GM18499 (cell line): ENCODE results near the gene GPM6B.

Experiments
- ATAC-seq: cut with Tn5 transposase; IDR thresholded peaks from one replicate; pipeline ENCODE4 v1.9.1; 2021; ENCODE audit warnings: moderate number of reproducible peaks; ENCODE audit not compliant: insufficient read depth, unreplicated experiment

The GPM6B gene

DNA sequence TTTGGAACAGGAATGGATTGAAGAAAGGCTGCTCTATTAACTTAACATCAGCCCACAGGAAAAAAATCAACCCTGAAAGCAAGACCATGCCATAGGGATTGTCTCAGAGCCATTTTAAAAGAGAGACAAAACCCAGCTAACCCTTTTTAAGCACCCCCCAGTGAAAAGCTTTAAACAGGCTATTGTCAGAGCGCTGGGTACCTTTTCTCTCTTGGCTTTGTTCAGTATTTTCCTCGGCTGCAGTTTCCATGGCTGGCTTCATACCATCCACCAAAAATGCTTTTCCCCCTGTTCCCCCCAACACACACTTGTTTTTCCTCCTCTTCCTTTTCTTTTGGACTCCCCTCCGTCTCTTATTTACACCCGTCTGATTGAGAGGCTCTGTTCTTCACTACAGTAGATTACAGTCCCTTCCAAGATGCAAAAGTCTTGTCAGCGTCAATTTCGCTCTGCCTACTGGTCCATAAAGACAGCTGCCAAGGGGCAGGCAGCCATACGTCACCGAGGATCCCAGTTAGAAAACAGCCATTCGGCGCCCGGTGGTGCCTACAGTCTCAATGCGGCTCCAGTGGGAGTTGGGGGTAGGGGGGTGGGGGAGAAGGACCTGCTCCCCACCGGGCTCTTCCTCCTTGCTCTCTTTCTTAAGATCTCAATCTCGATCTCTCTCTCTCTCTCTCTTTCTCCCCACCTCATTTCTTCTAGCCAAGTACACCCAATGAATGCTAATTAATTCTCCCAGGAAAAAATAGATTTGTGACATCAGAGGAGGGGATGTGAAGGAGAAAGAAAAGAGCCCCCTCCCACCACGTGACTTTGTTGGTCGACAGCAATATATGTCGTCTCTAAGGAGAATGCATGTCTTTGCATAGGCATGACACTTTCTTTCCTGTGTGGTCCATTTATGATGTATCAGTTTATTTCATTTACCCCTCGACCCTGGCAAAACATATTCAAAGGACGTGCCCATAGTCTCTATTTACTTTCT lies at the start of gene GPM6B:
Gene GPM6B (minus strand): TSS at position 451 of the 985 bp plus-strand sequence. CDS start 189 bp downstream, at position 262.
- no peak for ATAC-seq

- ATAC-seq = no peak
Observed at GRCh38 chrX:13864264-13864663, 47.4 kb upstream of the GPM6B start.

DNA sequence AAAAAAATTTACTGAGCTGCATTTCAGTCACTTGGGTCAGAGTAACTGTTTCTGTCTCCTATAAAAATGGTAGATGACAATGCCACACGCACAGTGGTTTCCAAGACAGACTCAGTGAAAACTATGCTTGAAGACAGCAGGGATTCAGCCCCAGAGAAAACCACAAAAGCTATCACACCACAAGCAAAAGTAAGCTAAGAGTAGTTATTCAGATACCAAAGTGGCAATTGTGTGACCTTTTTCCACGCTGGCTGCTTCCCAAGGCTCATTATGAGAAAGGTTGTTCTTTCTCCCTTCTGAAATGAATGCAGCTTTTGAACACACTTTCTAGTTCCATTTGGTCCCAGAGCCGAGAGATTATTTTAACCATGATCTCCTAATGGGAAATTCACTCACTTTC lies 46.4 kb upstream of the GPM6B start:
- ATAC-seq = no peak

GRCh38 chrX:13859724-13860123 lies 42.8 kb upstream of the GPM6B start:
- ATAC-seq = no peak

DNA sequence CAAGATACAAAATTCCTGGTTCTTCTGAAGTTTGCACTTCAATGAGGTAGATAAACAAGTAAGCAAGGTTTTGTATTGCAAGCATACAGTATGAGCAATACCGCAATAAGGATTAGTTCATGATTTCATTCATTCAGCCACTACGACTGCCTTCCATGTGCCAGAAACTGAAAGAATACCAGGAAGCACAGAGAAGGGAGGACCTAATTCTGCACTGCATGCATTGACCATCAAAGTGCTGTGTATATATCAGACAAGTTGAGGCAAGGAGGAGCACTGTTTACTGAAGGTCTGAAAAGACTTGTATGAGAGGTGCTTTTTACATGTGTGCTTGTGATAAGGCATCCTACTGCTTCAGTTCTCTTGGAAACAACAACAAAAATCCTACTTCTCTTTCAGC lies 40.9 kb upstream of the GPM6B start:
- no peak for ATAC-seq

DNA sequence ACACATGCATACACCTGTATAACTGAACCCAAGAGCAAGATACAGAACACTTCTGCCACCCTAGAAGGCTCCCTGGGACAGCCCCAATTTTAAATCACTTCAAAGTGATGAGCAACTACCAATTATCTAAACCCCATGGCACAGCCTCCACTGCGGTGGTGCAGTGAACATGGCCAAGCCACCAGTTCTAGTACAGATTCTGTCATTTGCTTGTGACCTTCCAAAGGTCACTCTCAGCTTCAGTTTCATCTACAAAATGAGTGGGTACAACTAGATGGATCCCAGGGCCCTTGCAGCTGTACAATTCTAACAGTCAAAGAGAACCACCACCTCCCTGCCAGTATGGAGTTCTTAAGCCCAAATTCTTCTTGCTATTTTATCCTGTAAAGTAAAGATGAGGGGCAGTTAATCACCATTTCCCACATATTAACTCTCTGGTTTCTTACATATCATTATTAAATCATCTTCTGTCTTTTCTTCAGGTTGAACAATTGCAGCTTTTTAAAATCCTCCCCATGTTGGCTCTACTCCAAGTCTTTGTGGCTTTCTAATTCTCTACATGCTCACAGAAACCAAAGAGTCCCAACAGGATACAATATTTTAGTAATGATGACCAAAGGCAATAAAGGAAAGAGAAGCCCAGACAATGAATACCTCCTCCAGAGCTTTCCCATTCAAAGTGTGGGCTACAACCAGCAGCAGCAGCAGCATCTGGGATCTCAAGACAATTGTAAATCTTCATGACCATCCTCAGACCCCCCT lies 39.0 kb upstream of the GPM6B start:
- ATAC-seq = no peak

GRCh38 chrX:13854003-13854402 lies 37.1 kb upstream of the GPM6B start:
- ATAC-seq = no peak

GRCh38 chrX:13852001-13852695 lies 35.3 kb upstream of the GPM6B start:
- ATAC-seq = no peak

GRCh38 chrX:13845721-13846378 lies 29.0 kb upstream of the GPM6B start:
- ATAC-seq = no peak

- no peak for ATAC-seq
Observed at GRCh38 chrX:13843150-13843721, 26.3 kb upstream of the GPM6B start.

- no peak for ATAC-seq
Observed at GRCh38 chrX:13840121-13840520, 23.2 kb upstream of the GPM6B start.

DNA sequence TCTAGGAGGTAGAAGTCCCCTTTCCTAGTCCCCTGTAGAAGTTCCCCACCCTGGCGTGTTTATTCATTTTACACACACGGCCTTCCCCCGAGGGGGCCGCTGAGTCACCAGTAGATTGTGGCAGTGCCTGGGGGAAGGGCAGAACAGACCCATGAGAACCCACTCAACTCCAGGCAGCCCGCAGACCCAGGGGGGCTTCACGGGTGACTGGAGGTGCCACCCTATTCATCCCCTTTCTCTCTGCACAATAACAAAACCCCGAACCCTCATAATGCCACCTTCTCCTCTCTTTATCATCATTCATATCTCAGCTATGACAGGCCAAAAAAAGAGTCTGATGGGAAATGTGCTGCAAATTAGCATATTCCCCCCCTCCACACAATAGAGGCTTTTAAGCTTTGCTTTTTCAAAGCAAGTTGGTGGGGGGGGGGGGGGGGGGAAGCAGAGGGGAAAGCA lies 20.4 kb upstream of the GPM6B start:
- no peak for ATAC-seq

DNA sequence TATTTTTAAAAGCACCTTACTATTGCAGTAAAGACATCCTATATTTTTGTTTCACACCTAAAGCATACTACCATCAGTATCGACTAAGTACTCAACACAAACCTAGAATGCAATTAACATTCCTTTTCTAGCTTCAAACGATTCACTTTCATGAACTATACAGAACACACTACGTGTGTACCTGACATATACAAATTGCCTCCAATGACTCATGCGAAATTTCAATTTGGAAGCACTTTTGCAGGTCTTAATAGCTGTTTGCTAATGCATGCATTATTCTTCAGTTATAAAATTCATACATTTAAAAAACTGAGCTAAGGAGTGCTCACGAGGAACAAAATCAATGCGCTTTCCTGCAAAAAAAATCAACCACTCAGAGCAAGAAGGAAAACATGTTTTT lies 19.7 kb upstream of the GPM6B start:
- ATAC-seq = no peak

- no peak for ATAC-seq
Observed at GRCh38 chrX:13835825-13836224, 18.9 kb upstream of the GPM6B start.

DNA sequence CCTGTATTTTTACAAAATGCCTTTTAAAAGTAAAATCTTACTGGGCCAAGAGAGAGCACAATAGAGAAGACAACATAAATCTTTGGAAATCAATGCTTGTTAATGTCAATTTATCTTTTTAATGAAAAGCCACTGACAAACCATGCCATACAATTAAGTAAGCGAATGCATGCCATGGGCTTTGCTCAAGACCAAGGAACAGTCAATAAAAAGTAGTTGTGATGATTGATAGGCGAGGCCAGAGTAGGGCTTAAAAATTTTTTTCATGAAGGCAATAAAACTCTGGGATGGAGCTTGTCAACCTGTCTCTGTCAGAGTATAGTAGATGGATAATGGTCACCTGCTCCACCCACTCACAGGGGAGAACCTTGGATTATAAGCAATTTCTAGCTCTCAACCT lies 17.5 kb upstream of the GPM6B start:
- no peak for ATAC-seq

GRCh38 chrX:13829983-13830382 lies 13.1 kb upstream of the GPM6B start:
- ATAC-seq = no peak

- no peak for ATAC-seq
Observed at GRCh38 chrX:13828392-13828791, 11.5 kb upstream of the GPM6B start.

DNA sequence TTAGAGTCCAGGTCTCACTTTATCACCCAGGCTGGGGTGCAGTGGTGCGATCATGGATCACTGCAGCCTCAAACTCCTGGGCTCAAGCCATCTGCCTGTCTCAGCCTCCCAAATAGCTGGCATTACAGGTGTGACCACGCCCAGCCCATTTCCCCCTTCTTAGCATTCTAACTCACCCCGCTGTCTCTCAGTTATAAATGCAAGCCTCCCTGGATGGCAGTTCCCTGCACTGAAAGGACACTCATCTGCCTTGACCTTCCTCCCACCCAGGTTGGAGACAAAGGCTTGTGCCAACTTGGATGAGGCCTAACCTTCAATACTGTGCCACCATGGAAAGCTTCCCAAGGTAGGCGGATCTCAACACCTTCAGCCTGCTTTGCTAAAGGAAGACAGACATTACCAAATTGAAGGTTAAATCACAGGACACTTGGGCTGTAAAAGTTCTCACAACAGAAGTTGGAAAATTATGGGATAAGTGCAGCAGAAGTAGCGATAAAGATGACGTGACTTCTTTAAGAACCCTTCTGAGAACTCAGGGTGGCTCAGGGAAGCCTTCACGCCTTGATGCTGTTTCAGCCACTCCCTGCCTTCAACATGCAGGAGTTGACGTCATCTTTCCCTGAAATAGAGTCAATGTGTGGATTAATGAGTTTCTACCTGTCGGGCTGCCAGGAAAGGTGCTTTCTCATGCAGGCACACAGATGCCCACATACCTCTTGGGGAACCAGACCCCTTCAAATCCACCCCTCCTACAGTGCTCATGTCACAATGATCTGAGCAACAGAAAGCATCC lies 10.6 kb upstream of the GPM6B start:
- no peak for ATAC-seq

DNA sequence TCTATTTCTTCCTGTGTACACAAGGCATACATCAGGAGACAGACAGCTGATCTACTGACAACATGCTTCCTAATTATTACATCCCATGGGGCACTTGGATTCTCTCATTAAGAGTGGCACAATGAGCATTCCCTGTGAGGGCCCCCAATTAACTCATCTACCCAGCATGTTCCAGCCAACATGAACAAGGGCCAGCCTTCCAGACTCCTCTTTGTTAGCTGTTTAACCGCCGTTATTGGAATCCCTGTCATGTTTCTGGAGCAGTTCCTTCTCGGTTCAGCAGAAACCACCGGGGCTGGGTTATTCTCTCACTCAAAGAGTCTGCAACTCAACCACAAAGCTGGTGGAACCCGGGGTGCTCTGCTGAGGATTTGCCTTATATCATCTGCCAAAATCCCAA lies 9.9 kb upstream of the GPM6B start:
- no peak for ATAC-seq
